Frontal cortex (tissue), 4 donors: ENCODE data around the gene RAPGEF5. TPM values are rescaled to one million over a fixed set of nuclear protein-coding genes. Genes with fewer than 3 reads are reported as not detected.
A peak's percentile ranks its signal among the peaks of the same experiment; 100 is the strongest.

Experiments used
- DNase-seq, 2 donors: peaks; one replicate each; pipeline ENCODE4 v3.0.0; 2012; ENCODE audit warnings: low spot score in 2 of 2
- FAIRE-seq: peaks from 2 replicates; lab custom pipeline; 2012; peaks lifted over from hg19 to GRCh38; lab: Jason Lieb, UNC
- total RNA-seq: library from RNA; depleted of rRNA; stranded (reverse); fragments of >200 nt; gene quantifications from one replicate; pipeline ENCODE4 v1.2.3, GENCODE V29; 2014
- donor health status: control.
- donor health status: control.
- donor health status: control.

The RAPGEF5 gene
- total RNA-seq, 1 donor from 2014 or later: 90.9 TPM

- FAIRE-seq: no peak
- DNase-seq: no peak
These were observed 178.2 kb downstream of the RAPGEF5 start for GRCh38 chr7:22178735-22179134.

GRCh38 chr7:22176791-22177412, 180.1 kb downstream of the RAPGEF5 start:
- no peak for FAIRE-seq
- DNase-seq: no peak

- no peak for DNase-seq
- no peak for FAIRE-seq
These were observed 182.4 kb downstream of the RAPGEF5 start for GRCh38 chr7:22174574-22174953.

GRCh38 chr7:22173685-22174573, 183.0 kb downstream of the RAPGEF5 start:
- FAIRE-seq: no peak

GRCh38 chr7:22168129-22168634, 188.8 kb downstream of the RAPGEF5 start:
- no peak for FAIRE-seq
- no peak for DNase-seq

More at GRCh38 chr7:22173685-22174573, 183.0 kb downstream of the RAPGEF5 start:
- DNase-seq: no peak

- FAIRE-seq: no peak
- DNase-seq: no peak
These were observed 189.5 kb downstream of the RAPGEF5 start for GRCh38 chr7:22167482-22167881.

GRCh38 chr7:22166928-22167327, 190.0 kb downstream of the RAPGEF5 start:
- no peak for DNase-seq
- FAIRE-seq: no peak

- FAIRE-seq: no peak
- no peak for DNase-seq
These were observed 197.6 kb downstream of the RAPGEF5 start for GRCh38 chr7:22159341-22159740.

- no peak for FAIRE-seq
These were observed 199.4 kb downstream of the RAPGEF5 start for GRCh38 chr7:22157552-22157951.

GRCh38 chr7:22156205-22156604, 200.7 kb downstream of the RAPGEF5 start:
- FAIRE-seq: no peak
- DNase-seq: peak in 1 of 2 donors; percentile 10

More at GRCh38 chr7:22157552-22157951, 199.4 kb downstream of the RAPGEF5 start:
- no peak for DNase-seq

GRCh38 chr7:22154143-22154529, 202.8 kb downstream of the RAPGEF5 start:
- DNase-seq (no peak), FAIRE-seq (no peak)

GRCh38 chr7:22153432-22154142, 203.4 kb downstream of the RAPGEF5 start:
- FAIRE-seq (no peak), DNase-seq (no peak)

GRCh38 chr7:22152690-22153089, 204.3 kb downstream of the RAPGEF5 start:
- DNase-seq (no peak), FAIRE-seq (no peak)

GRCh38 chr7:22151901-22152300, 205.1 kb downstream of the RAPGEF5 start:
- DNase-seq (no peak), FAIRE-seq (no peak)

- FAIRE-seq: no peak
- no peak for DNase-seq
These were observed 206.7 kb downstream of the RAPGEF5 start for GRCh38 chr7:22150221-22150620.

GRCh38 chr7:22147868-22148267, 209.1 kb downstream of the RAPGEF5 start:
- FAIRE-seq: no peak
- DNase-seq: no peak

GRCh38 chr7:22146961-22147512, 209.9 kb downstream of the RAPGEF5 start:
- FAIRE-seq (no peak), DNase-seq (no peak)

- FAIRE-seq: no peak
- no peak for DNase-seq
These were observed 212.0 kb downstream of the RAPGEF5 start for GRCh38 chr7:22144950-22145349.

- FAIRE-seq (no peak), DNase-seq (no peak)
These were observed 213.5 kb downstream of the RAPGEF5 start for GRCh38 chr7:22143491-22143890.

- DNase-seq (no peak), FAIRE-seq (no peak)
These were observed 214.4 kb downstream of the RAPGEF5 start for GRCh38 chr7:22142572-22142971.
